DMS114 treated with DMSO at 0.1 percent for 48 hours (cell line): ENCODE measurements around the gene VOPP1.

Experiments used
- DNase-seq: peaks from one replicate; lab custom pipeline; 2025; ENCODE audit not compliant: unreplicated experiment; lab: John Stamatoyannopoulos, UW

Gene VOPP1

GRCh38 chr7:55556031-55556430 lies 16.3 kb downstream of the VOPP1 start:
- no peak for DNase-seq

GRCh38 chr7:55555160-55555559 lies 17.1 kb downstream of the VOPP1 start:
- no peak for DNase-seq

GRCh38 chr7:55554038-55554437 lies 18.3 kb downstream of the VOPP1 start:
- no peak for DNase-seq

- no peak for DNase-seq
These were observed 19.3 kb downstream of the VOPP1 start for GRCh38 chr7:55553024-55553345.

GRCh38 chr7:55552320-55553023 lies 19.8 kb downstream of the VOPP1 start:
- no peak for DNase-seq

GRCh38 chr7:55550841-55551537 lies 21.3 kb downstream of the VOPP1 start:
- no peak for DNase-seq

GRCh38 chr7:55550010-55550663 lies 22.2 kb downstream of the VOPP1 start:
- no peak for DNase-seq

- DNase-seq: no peak
These were observed 22.8 kb downstream of the VOPP1 start for GRCh38 chr7:55549457-55549856.

GRCh38 chr7:55548295-55548731 lies 24.0 kb downstream of the VOPP1 start:
- DNase-seq: no peak

- no peak for DNase-seq
These were observed 25.5 kb downstream of the VOPP1 start for GRCh38 chr7:55546814-55547213.

GRCh38 chr7:55545496-55545895 lies 26.8 kb downstream of the VOPP1 start:
- DNase-seq: no peak

GRCh38 chr7:55540226-55540858 lies 32.0 kb downstream of the VOPP1 start:
- DNase-seq: no peak

GRCh38 chr7:55539380-55539779 lies 32.9 kb downstream of the VOPP1 start:
- no peak for DNase-seq

- DNase-seq: no peak
These were observed 33.8 kb downstream of the VOPP1 start for GRCh38 chr7:55538538-55538937.

GRCh38 chr7:55537458-55537990 lies 34.8 kb downstream of the VOPP1 start:
- no peak for DNase-seq

- no peak for DNase-seq
These were observed 35.5 kb downstream of the VOPP1 start for GRCh38 chr7:55536619-55537457.

- DNase-seq: no peak
These were observed 36.7 kb downstream of the VOPP1 start for GRCh38 chr7:55535617-55536016.

GRCh38 chr7:55534916-55535590 lies 37.2 kb downstream of the VOPP1 start:
- no peak for DNase-seq

GRCh38 chr7:55534262-55534915 lies 37.9 kb downstream of the VOPP1 start:
- no peak for DNase-seq

GRCh38 chr7:55533729-55534080 lies 38.6 kb downstream of the VOPP1 start:
- DNase-seq: no peak
